Upper lobe of left lung (tissue), 6 donors: Measurements from ENCODE around the gene MAST4. TPM values are rescaled to one million over a fixed set of nuclear protein-coding genes. Genes with fewer than 3 reads are reported as not detected.

Experiments used
- ATAC-seq, 2 donors: fragments of 200-7000 bp; cut with Tn5 transposase; one replicate each; pipeline ENCODE4 v1.9.1; 2022; ENCODE audit warnings: mild to moderate bottlenecking in 2 of 2, moderate library complexity in 2 of 2; ENCODE audit not compliant: low FRiP score in 2 of 2
- DNase-seq, 2 donors: peaks; one replicate each; pipeline ENCODE4 v3.0.0-alpha.2; 2019 to 2020
- H3K27ac ChIP-seq, 4 donors: fragments of 200-600 bp; sonication (generic); one replicate each; pipeline ENCODE4 v1.5.1; 2016 to 2019
- H3K27me3 ChIP-seq, 4 donors: fragments of 200-600 bp; sonication (generic); one replicate each; pipeline ENCODE4 v1.5.1; 2017 to 2019
- H3K36me3 ChIP-seq, 4 donors: fragments of 200-600 bp; sonication (generic); one replicate each; pipeline ENCODE4 v1.5.1; 2016 to 2019
- H3K4me1 ChIP-seq, 4 donors: fragments of 200-600 bp; sonication (generic); one replicate each; pipeline ENCODE4 v1.5.1; 2018 to 2019
- H3K4me3 ChIP-seq, 4 donors: fragments of 200-600 bp; sonication (generic); one replicate each; pipeline ENCODE4 v1.5.1; 2017 to 2019; ENCODE audit warnings: mild to moderate bottlenecking in 2 of 4, moderate library complexity in 1 of 4
- H3K9me3 ChIP-seq, 4 donors: fragments of 200-600 bp; sonication (generic); one replicate each; pipeline ENCODE4 v1.5.1; 2018 to 2019
- EP300 ChIP-seq, 4 donors: sonication (generic); formaldehyde crosslinking; IDR thresholded peaks; one replicate each; pipeline ENCODE4 v1.5.1; 2017; ENCODE audit warnings: antibody characterized with exemption in 4 of 4, control low read depth in 2 of 4
- POLR2A ChIP-seq, 4 donors: fragments of 450-650 bp; IDR thresholded peaks; one replicate each; pipeline ENCODE4 v1.5.1; 2016 to 2017; ENCODE audit warnings: antibody characterized with exemption in 4 of 4, mild to moderate bottlenecking in 2 of 4
- POLR2AphosphoS5 ChIP-seq, 2 donors: sonication (generic); formaldehyde crosslinking; IDR thresholded peaks; one replicate each; pipeline ENCODE4 v1.5.1; 2017; ENCODE audit warnings: antibody characterized with exemption in 2 of 2
- WGBS, 2 donors: methylation state at CpG; one replicate each; pipeline ENCODE4 v1.1.5; 2017 to 2018; 5-methylcytosine and 5-hydroxymethylcytosine counted together
- total RNA-seq, 6 donors: library from RNA; depleted of rRNA in 4 of 6; stranded (reverse); fragments of >200 nt in 4 of 6; gene quantifications; one replicate each; pipeline versions ENCODE4 v1.1.0 to v1.2.1, GENCODE V29; 2016 to 2021
- TF ChIP-seq, protein P1 (sequence below), 6 experiments: fragments of 450-650 bp in 4 of 6; fragments of 200-600 bp in 2 of 6; sonication (generic) in 2 of 6; IDR thresholded peaks; one replicate each; pipeline ENCODE4 v1.5.1; 2016 to 2019; ENCODE audit warnings: antibody characterized with exemption in 6 of 6
- donor health status: DM: no; HTN: no; CAD: no; lungs with moderate emphysema.
- donor health status: DM: no; HTN: yes; CAD: no; lungs with severe emphysema.

Gene MAST4
- total RNA-seq, 6 donors from 2014 or later, result 44.8 to 229 (median 66.4) TPM

GRCh38 chr5:67115246-67115645 is 519.1 kb downstream of the MAST4 start:
- no peaks in the 10 kb centered on the region for H3K27me3 ChIP-seq
- no peaks in the 10 kb centered on the region for H3K9me3 ChIP-seq
- DNase-seq (no peak), ATAC-seq (no peak)
- H3K27ac ChIP-seq, result no peak overlapping the region
- H3K4me1 ChIP-seq, result no peaks in the 10 kb centered on the region
- TF ChIP-seq, protein P1, sequence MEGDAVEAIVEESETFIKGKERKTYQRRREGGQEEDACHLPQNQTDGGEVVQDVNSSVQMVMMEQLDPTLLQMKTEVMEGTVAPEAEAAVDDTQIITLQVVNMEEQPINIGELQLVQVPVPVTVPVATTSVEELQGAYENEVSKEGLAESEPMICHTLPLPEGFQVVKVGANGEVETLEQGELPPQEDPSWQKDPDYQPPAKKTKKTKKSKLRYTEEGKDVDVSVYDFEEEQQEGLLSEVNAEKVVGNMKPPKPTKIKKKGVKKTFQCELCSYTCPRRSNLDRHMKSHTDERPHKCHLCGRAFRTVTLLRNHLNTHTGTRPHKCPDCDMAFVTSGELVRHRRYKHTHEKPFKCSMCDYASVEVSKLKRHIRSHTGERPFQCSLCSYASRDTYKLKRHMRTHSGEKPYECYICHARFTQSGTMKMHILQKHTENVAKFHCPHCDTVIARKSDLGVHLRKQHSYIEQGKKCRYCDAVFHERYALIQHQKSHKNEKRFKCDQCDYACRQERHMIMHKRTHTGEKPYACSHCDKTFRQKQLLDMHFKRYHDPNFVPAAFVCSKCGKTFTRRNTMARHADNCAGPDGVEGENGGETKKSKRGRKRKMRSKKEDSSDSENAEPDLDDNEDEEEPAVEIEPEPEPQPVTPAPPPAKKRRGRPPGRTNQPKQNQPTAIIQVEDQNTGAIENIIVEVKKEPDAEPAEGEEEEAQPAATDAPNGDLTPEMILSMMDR (IDR thresholded peaks at IDR 0.05), result no peak
- TF ChIP-seq POLR2A (IDR thresholded peaks at IDR 0.05) (no peak), EP300 (IDR thresholded peaks at IDR 0.05) (no peak), POLR2AphosphoS5 (IDR thresholded peaks at IDR 0.05) (no peak)
- H3K4me3 ChIP-seq, result no peak overlapping the region
- peaks cover 0 to 69% (median 12%) of the 10 kb centered on the region in 4 donors for H3K36me3 ChIP-seq
- WGBS, 2 donors, result 61 to 62% methylated on average over 3 of the region's 3 CpGs

DNA sequence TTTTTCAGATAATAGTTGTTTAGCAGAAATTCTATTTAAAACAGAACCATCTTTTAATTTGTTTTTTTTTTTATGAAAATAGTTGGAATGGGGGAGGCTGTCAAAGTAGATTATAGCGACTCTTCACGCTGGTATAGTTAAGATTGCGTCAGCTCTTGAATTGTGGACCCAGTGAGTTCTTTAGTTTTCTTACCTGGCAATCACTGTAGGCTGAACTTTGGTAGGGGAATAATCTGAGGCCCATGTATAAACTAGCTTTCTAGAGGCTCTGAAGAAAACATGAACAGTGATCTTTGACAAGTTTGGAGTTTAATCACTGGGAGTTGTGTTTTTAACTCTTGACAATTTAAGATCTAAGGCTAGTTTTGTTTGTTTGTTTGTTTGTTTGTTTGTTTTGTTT is 519.6 kb downstream of the MAST4 start:
- WGBS, 2 donors, result 97 to 99% methylated on average over 3 of the region's 3 CpGs
- TF ChIP-seq, protein P1 (IDR thresholded peaks at IDR 0.05), result no peak
- TF ChIP-seq POLR2AphosphoS5 (IDR thresholded peaks at IDR 0.05) (no peak), EP300 (IDR thresholded peaks at IDR 0.05) (no peak), POLR2A (IDR thresholded peaks at IDR 0.05) (no peak)
- Histone ChIP-seq H3K36me3 (peaks cover 0 to 68% (median 8%) of the 10 kb centered on the region in 4 donors), H3K4me3 (no peak overlapping the region), H3K9me3 (no peaks in the 10 kb centered on the region), H3K27me3 (no peaks in the 10 kb centered on the region), H3K27ac (no peak overlapping the region), H3K4me1 (no peaks in the 10 kb centered on the region)
- DNase-seq, result no peak
- ATAC-seq, result no peak

DNA sequence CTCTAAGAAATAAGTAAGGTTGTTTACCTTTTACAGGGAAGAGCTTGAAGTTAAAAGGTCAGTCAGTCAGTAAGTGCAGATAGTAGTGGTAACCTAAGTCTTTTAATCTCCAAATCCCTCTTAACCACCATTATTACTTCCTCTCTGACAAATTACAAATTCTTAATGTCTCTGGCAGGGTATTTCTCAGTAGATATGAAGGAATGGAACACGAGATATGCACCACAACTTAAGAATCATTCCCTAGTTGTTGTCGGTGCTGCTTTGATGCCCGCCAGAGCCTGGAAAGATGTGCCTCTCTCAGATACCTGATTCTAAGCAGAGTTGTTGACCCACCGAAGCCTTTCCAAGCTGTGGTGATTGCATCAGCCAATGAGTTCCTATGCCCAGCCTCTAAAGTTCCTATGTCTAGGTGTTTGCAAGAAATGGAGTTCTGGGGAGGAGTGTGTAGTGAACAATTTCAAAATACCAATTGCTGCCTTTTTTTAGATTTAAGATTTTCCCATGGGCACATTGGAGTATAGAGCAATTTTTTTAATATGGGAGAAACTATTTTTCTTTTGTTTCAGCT is 521.9 kb downstream of the MAST4 start:
- Histone ChIP-seq H3K4me3 (no peak overlapping the region), H3K27ac (no peak overlapping the region), H3K36me3 (peaks cover 0 to 61% (median 10%) of the 10 kb centered on the region in 4 donors), H3K27me3 (no peaks in the 10 kb centered on the region), H3K9me3 (no peaks in the 10 kb centered on the region), H3K4me1 (no peaks in the 10 kb centered on the region)
- TF ChIP-seq POLR2AphosphoS5 (IDR thresholded peaks at IDR 0.05) (no peak), POLR2A (IDR thresholded peaks at IDR 0.05) (no peak), EP300 (IDR thresholded peaks at IDR 0.05) (no peak)
- TF ChIP-seq, protein P1 (IDR thresholded peaks at IDR 0.05), result no peak
- DNase-seq (no peak), ATAC-seq (no peak)
- 91 to 96% methylated on average over 4 of the region's 4 CpGs for WGBS, 2 donors

- no peak for ATAC-seq
- H3K9me3 ChIP-seq, result no peaks in the 10 kb centered on the region
- DNase-seq, result no peak
- H3K36me3 ChIP-seq, result peaks cover 0 to 61% (median 10%) of the 10 kb centered on the region in 4 donors
- no peaks in the 10 kb centered on the region for H3K27me3 ChIP-seq
- no peak overlapping the region for H3K27ac ChIP-seq
- no peaks in the 10 kb centered on the region for H3K4me1 ChIP-seq
- no peak for TF ChIP-seq POLR2AphosphoS5 (IDR thresholded peaks at IDR 0.05)
- TF ChIP-seq EP300 (IDR thresholded peaks at IDR 0.05), result no peak
- TF ChIP-seq, protein P1 (IDR thresholded peaks at IDR 0.05), result no peak
- TF ChIP-seq POLR2A (IDR thresholded peaks at IDR 0.05), result no peak
- H3K4me3 ChIP-seq, result no peak overlapping the region
- 92 to 100% methylated on average over 1 of the region's 1 CpG for WGBS, 2 donors
Observed at GRCh38 chr5:67119010-67119409, 522.8 kb downstream of the MAST4 start.

DNA sequence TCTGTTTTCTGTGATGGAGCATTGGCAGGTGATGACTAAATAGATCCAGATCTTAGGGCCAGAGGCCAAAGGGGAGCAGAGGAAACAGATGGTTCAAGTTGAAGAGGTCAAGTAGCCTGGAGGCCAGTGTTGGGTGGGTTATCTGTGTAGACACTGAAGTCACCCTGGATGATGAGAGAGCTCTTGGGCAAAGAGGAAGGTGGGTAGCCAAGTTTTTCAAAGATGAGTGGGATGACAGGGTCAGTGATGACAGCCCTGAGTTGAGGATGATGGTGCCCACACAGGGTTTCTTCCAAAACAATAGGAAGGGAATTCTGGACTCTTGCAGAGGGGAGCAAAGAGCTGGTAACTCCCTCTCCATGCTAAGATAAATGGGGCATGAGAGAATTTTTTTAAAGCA is 523.8 kb downstream of the MAST4 start:
- peaks cover 0 to 55% (median 10%) of the 10 kb centered on the region in 4 donors for H3K36me3 ChIP-seq
- TF ChIP-seq POLR2A (IDR thresholded peaks at IDR 0.05), result no peak
- TF ChIP-seq EP300 (IDR thresholded peaks at IDR 0.05), result no peak
- TF ChIP-seq POLR2AphosphoS5 (IDR thresholded peaks at IDR 0.05), result no peak
- TF ChIP-seq, protein P1 (IDR thresholded peaks at IDR 0.05), result no peak
- ATAC-seq, result no peak
- H3K27ac ChIP-seq, result no peak overlapping the region
- DNase-seq, result no peak
- H3K4me3 ChIP-seq, result no peak overlapping the region
- no peaks in the 10 kb centered on the region for H3K27me3 ChIP-seq
- H3K4me1 ChIP-seq, result no peaks in the 10 kb centered on the region
- no peaks in the 10 kb centered on the region for H3K9me3 ChIP-seq
